GM12872 (cell line): ENCODE data around the gene KRT10.
A peak's percentile ranks its signal among the peaks of the same experiment; 100 is the strongest.

Source experiments
- CTCF ChIP-seq: IDR thresholded peaks from 3 replicates; pipeline ENCODE4 v1.5.1; 2011; ENCODE audit warnings: low read depth, mild to moderate bottlenecking, low read length, moderate library complexity; ENCODE audit not compliant: insufficient read depth

The KRT10 gene

GRCh38 chr17:40812639-40813038 lies 9.8 kb downstream of the KRT10 start:
- no peak for TF ChIP-seq CTCF

- TF ChIP-seq CTCF: no peak
Measured at GRCh38 chr17:40810494-40810893, 11.9 kb downstream of the KRT10 start.

- TF ChIP-seq CTCF: no peak
Measured at GRCh38 chr17:40809721-40810421, 12.5 kb downstream of the KRT10 start.

- no peak for TF ChIP-seq CTCF
Measured at GRCh38 chr17:40806131-40806530, 16.3 kb downstream of the KRT10 start.

GRCh38 chr17:40803617-40804082 lies 18.8 kb downstream of the KRT10 start:
- peak; percentile 77 for TF ChIP-seq CTCF

GRCh38 chr17:40801157-40801556 lies 21.3 kb downstream of the KRT10 start:
- TF ChIP-seq CTCF: no peak

- TF ChIP-seq CTCF: no peak
Measured at GRCh38 chr17:40800381-40800780, 22.0 kb downstream of the KRT10 start.
